Activated effector memory CD4-positive, alpha-beta T cell treated with Interleukin-2 at 50 U/mL for 16 hours (primary cell): Measurements from ENCODE around the gene KANK2.
"Not testable (repeated sequence)": the region's sequence is repeated elsewhere in the genome, so short reads cannot be mapped to it uniquely, and the experiment has no call there.

Source experiments
- DNase-seq: peaks from one replicate; pipeline ENCODE4 v3.0.0-alpha.2; 2020

KANK2 gene

DNA sequence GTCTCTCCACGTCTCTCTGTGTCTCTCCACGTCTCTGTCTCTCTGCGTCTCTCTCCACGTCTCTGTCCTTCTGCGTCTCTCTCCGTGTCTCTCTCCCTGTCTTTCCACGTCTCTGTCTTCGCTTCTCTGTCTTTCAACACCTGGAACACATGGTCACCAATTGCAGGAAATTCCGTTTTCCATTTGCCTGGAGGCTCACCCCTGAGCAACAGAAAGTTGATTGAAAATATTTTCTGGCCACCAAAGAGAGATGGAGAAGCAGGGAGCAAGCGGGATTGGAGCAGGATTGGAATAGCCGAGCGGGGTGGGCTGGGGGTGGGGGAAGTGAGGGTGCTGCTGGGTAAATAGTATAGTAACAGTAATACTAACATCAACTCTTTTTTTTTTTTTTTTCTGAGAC is 1.7 kb downstream of the KANK2 start:
- no peak for DNase-seq

- DNase-seq, result no peak
Measured at GRCh38 chr19:11194656-11195558, 2.4 kb downstream of the KANK2 start.

- no peak for DNase-seq
Measured at GRCh38 chr19:11194173-11194572, 3.2 kb downstream of the KANK2 start.

- no peak for DNase-seq
Measured at GRCh38 chr19:11192957-11193939, 4.1 kb downstream of the KANK2 start.

GRCh38 chr19:11191934-11192333 is 5.4 kb downstream of the KANK2 start:
- DNase-seq, result no peak

DNA sequence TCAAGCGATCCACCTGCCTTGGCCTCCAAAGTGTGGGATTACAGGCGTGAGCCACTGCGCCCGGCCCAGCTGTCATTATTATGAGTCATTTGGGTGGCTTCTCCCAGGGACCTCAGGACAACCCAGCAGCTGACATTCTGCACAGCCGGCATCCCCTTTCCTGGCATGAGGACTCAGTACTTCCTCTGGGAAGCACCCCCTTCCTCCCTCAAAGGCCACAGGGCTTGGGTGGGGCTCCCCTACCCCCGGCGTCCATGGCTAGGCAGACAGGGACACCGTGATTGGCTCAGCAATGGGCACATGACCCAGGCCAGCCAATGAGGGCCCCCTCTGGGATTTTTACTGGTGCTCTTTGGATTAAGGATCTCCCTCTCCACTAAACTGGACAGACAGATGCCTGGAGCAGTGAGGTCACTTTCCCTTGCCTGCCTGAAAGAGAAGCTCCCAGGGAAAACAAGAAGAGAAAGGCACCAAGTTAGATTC is 6.0 kb downstream of the KANK2 start:
- no peak for DNase-seq

DNA sequence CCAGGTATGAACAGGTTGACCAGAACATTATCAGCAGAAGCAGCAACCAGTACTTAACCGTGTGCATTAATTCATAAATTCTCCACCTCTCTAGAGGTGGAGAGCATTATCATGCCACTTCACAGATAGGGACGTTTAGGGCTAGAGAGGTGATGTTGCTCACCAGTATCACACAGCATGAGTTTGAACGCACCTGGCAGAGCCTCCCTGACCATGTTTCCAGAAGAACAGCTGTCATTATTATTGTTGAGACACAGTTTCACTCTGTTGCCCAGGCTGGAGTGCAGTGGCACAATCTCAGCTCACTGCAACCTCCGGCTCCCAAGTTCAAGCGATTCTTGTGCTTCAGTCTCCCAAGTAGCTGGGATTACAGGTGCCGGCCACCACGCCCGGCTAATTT is 6.8 kb downstream of the KANK2 start:
- DNase-seq, result no peak

DNA sequence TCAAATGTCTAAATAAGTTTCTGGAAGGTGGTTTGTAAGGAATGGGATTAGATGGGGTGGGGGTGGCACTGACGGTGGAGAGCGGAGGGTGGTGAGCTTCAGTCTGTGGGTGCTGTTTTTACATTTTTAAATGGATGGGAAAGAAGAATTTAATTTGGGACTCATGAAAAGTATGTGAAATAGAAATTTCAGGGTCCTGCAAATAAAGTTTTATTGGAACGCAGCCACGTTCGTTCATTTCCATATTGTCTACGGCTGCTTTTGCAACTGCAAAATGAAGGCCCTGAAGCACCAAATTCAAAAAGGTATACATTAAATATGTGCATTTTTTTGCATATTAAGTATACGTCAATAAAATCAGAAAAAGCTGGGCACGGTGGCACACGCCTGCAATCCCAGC is 9.9 kb downstream of the KANK2 start:
- DNase-seq, result no peak

DNA sequence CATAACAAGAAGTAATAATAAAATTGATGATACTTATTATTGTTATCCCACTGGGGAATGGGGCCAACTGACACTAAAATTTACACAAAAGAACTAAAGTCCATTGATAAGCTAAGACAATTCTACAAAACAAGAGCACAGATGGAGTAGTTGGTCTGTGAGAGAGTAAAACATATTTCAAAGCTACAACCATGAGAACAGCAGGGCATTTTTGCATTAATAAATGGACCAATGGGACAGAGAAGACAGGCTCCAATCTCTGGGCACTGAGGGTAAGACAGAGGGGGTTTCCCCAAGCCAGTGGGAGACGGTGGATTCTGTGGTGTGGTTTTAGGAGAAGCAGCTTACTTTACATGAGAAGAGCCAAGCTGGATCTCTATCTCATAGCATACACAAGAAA is 14.4 kb downstream of the KANK2 start:
- DNase-seq, result no peak

- DNase-seq, result no peak
Measured at GRCh38 chr19:11181488-11181887, 15.9 kb downstream of the KANK2 start.

DNA sequence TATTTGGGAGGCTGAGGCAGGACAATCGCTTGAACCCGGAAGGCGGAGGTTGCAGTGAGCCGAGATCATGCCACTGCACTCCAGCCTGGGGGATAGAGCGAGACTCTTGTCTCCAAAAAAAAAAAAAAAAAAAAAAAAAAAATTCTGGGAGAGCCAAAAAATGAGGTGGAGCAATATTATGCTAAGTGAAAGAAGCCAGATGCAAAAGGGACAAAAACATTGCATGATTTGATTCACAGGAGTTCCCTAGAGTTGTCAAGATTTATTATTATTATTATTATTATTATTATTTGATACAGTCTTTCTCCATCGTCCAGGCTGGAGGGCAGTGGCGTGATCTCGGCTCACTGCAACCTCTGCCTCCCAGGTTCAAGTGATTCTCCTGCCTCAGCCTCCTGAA is 16.4 kb downstream of the KANK2 start:
- DNase-seq, result not testable (repeated sequence)

DNA sequence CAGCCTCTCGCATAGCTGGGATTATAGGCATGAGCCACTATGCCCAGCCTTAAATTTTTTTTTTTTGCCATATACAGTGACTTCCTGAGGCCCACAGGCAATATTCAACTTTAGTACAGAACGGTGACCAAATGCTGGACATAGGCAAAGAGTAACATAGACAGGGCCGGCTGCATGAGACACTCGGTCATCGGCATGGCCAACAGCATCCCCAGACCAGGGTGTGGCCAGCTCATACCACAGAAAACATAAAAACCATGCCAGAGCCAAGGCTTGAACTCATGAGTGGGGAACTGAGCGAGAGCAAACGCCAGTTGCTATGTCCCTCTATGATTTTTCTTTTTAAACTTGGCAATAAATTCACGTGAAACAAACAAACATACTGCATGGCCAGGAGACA is 17.0 kb downstream of the KANK2 start:
- DNase-seq, result no peak

DNA sequence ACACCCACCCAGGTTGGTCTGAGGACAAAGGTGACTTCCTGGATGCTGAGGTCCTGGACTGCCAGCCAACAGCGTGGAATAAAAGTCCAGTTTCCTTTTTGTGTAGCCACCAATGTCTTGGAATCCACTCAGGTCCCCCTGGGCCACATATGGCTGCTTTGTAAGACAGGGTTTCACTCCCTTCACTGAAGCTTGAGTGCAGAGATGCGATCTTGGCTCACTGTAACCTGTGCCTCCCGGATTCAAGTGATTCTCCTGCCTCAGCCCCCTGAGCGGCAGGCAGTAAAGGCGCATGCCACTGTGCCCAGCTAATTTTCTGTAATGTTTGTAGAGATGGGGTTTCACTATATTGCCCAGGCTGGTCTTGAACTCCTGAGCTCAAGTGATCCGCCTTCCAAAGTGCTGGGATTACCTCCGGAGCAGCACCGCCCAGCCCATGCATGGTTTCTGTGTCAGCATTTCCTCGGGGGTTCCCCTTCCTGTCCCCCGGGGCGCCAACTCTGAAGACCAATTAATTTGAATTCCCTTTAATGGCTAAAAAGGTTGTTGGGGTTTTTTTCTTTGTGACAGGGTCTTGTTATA is 17.5 kb downstream of the KANK2 start:
- no peak for DNase-seq

- not testable (repeated sequence) for DNase-seq
Measured at GRCh38 chr19:11179145-11179465, 18.2 kb downstream of the KANK2 start.

- no peak for DNase-seq
Measured at GRCh38 chr19:11177592-11177991, 19.8 kb downstream of the KANK2 start.

GRCh38 chr19:11176466-11177193 is 20.7 kb downstream of the KANK2 start:
- no peak for DNase-seq

- DNase-seq, result no peak
Measured at GRCh38 chr19:11175920-11176319, 21.4 kb downstream of the KANK2 start.

DNA sequence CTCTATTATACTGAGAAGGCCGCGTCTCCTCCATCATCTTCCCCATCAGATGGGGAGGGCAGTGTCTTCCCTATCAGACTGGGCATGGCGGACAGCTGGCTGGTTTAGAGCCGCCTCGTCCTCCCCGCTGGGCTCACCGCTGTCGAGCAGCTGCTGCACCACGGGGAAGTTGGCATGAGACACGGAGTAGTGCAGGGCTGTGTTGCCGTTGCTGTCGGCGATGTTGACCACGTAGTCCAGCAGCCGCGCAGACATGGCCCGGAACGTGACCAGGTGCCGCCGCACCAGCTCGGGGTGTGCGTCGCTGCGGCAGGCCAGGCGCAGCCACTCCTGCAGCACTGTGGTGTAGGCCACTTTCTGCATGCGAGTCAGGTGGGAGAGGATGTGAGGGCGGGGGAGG is 23.0 kb downstream of the KANK2 start:
- DNase-seq, result no peak

DNA sequence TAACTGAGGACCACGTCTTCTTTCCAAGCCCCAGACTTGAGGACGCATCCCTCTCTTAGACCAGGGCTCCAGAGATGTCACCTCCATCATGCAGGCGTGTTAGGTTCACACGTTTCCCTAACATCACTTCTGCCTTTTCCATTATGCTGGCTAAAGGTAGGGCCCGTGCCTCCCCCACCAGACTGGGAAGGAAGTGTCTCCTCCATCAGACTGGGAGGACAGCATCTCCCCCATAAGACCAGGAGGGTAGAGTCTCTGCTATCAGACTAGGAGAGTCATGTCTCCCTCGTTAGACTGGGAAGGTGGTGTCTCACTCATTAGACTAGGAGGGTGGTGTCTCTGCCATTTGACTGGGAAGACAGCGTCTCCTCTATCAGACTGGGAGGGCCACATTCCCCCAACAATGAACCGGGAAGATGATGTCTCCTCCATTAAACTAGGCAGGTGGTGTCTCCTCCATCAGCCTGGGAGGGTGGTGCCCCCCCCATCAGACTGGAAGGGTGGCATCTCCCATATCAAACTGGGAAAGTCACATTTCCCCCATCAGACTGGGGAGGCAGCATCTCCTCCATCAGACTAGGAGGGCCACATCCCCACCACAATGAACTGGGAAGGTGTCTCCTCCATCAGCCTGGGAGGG is 23.7 kb downstream of the KANK2 start:
- no peak for DNase-seq

DNA sequence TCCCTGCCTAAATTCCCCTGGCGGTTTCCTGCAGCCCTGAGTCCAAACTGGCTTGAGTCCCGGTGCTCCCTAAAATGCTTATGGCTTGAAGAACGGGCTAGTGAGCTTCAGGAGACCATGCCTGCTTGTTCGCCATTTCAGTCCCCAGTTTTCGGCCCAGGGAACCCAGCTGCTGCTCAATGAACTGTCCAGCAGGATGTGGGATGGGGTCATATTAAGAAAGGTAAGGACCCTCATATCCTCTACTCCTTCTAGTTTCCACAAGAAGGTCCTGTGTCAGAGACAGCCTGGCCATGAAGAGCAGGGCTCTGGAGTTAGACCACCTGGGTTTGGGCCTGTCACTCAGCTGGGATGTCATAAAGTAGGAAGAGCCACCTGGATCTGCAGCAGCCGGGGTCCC is 24.8 kb downstream of the KANK2 start:
- no peak for DNase-seq

DNA sequence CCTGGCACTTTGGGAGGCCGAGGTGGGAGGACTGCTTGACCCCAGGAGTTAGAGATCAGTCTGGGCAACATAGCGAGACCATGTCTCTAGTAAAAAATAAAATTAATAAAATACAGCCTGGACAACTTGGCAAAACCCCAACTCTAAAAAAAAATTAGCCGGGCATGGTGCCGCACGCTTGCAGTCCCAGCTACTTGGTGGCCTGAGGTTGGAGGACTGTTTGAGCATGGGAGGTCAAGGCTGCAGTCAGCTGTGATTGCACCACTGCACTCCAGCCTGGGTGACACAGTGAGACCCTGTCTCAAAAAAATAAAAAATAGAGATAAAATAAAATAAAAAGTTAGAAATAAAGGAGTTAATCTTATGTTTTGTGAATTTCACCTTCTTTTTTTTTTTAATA is 26.2 kb downstream of the KANK2 start:
- DNase-seq, result no peak
